K562 (cell line): ENCODE results near the gene PITHD1. TPM values are rescaled to one million over a fixed set of nuclear protein-coding genes. Genes with fewer than 3 reads are reported as not detected.

Source experiments
- ATAC-seq: fragments of 200-7000 bp; cut with Tn5 transposase; 3 replicates; pipeline ENCODE4 v1.9.1; 2020; ENCODE audit warnings: moderate library complexity
- BruUV-seq: library from RNA; stranded (reverse); fragments of 400-500 nt; replicated peaks from 2 replicates; lab custom pipeline; 2021; lab: Mats Ljungman, UMichigan
- CTCF ChIA-PET: fragments of 300-600 bp; formaldehyde crosslinking; extraction: SDS; loops from one replicate; lab custom pipeline; 2021; ENCODE audit warnings: low intra/inter-chr PET ratio; lab: Yijun Ruan, JAX
- POLR2A ChIA-PET: fragments of 300-600, 350-650 bp; sonication (Branson Sonifier 250); formaldehyde crosslinking; extraction: SDS; loops from one replicate; lab custom pipeline; 2021; ENCODE audit warnings: antibody characterized with exemption, inconsistent platforms; lab: Yijun Ruan, JAX
- DNase-seq, 4 experiments: peaks; one replicate each; pipeline versions ENCODE4 v3.0.0 to v3.0.0-alpha.2; 2011 to 2018; ENCODE audit warnings: low spot score in 3 of 4, mixed read lengths in 3 of 4; ENCODE audit errors: extremely low read depth in 1 of 4
- FAIRE-seq: peaks from 2 replicates; lab custom pipeline; 2011; peaks lifted over from hg19 to GRCh38; lab: Jason Lieb, UNC
- H2AFZ ChIP-seq: 2 replicates; pipeline ENCODE4 v1.6.0; 2011; ENCODE audit warnings: low read depth, low read length, control low read depth, inconsistent platforms
- H3K27ac ChIP-seq: fragments of 200-600 bp; 3 replicates; pipeline ENCODE4 v1.8.0; 2011; ENCODE audit warnings: low read depth, mild to moderate bottlenecking, control low read depth, inconsistent platforms, low read length, moderate library complexity, mixed read lengths; ENCODE audit errors: extremely low read depth
- H3K27me3 ChIP-seq, 2 experiments: fragments of 300-600 bp in 1 of 2; 2 replicates in 1 of 2; 3 replicates in 1 of 2; pipeline versions ENCODE4 v1.6.0 to v1.8.0; 2011; ENCODE audit warnings: inconsistent platforms in 2 of 2, low read length in 2 of 2, mild to moderate bottlenecking in 1 of 2, mixed read lengths in 1 of 2, moderate library complexity in 1 of 2; ENCODE audit not compliant: control insufficient read depth in 2 of 2, insufficient read depth in 2 of 2
- H3K36me3 ChIP-seq: fragments of 300-600 bp; 3 replicates; pipeline ENCODE4 v1.8.0; 2011; ENCODE audit warnings: mild to moderate bottlenecking, low read length, inconsistent platforms; ENCODE audit not compliant: control insufficient read depth, insufficient read depth
- H3K4me1 ChIP-seq, 2 experiments: fragments of 200-600 bp in 1 of 2; replicated peaks in 1 of 2; 2 replicates in 1 of 2; 3 replicates in 1 of 2; pipeline versions ENCODE4 v1.5.1 to v1.8.0; 2011; ENCODE audit warnings: inconsistent platforms in 2 of 2, low read length in 2 of 2, mild to moderate bottlenecking in 1 of 2, mixed read lengths in 1 of 2, moderate library complexity in 1 of 2; ENCODE audit not compliant: control insufficient read depth in 2 of 2, insufficient read depth in 2 of 2
- H3K4me2 ChIP-seq: 2 replicates; pipeline ENCODE4 v1.6.1; 2011; ENCODE audit warnings: low read length, control low read depth, inconsistent platforms, mixed read lengths; ENCODE audit not compliant: insufficient read depth
- H3K4me3 ChIP-seq: fragments of 200-600 bp; sonication (generic), shearing (Covaris generic); 2 replicates; pipeline ENCODE4 v1.5.1; 2016; ENCODE audit warnings: control low read depth, inconsistent platforms
- H3K79me2 ChIP-seq: fragments of 200-600 bp; 3 replicates; pipeline ENCODE4 v1.8.0; 2011; ENCODE audit warnings: low read length, inconsistent platforms; ENCODE audit not compliant: control insufficient read depth, insufficient read depth
- H3K9ac ChIP-seq, 2 experiments: 2 replicates each; pipeline versions ENCODE4 v1.6.0 to v1.6.1; 2011; ENCODE audit warnings: low read depth in 2 of 2, low read length in 2 of 2, control low read depth in 1 of 2, inconsistent platforms in 1 of 2, mild to moderate bottlenecking in 1 of 2, mixed read lengths in 1 of 2; ENCODE audit not compliant: insufficient read depth in 1 of 2
- H3K9me1 ChIP-seq: one replicate; pipeline ENCODE4 v1.6.0; 2011; ENCODE audit warnings: inconsistent platforms, mild to moderate bottlenecking, low read length, moderate library complexity; ENCODE audit not compliant: control insufficient read depth, insufficient read depth
- H3K9me3 ChIP-seq: replicated peaks from 2 replicates; pipeline ENCODE4 v1.5.1; 2011; ENCODE audit warnings: low read depth, low read length, inconsistent platforms; ENCODE audit not compliant: control insufficient read depth, insufficient read depth
- H4K20me1 ChIP-seq: replicated peaks from 2 replicates; pipeline ENCODE4 v1.6.1; 2011; ENCODE audit warnings: low read length, inconsistent platforms, mixed read lengths; ENCODE audit not compliant: control insufficient read depth, insufficient read depth
- ADNP ChIP-seq: fragments of 200-800 bp; sonication (Bioruptor generic); IDR thresholded peaks from 2 replicates; pipeline ENCODE4 v1.6.1; 2016; ENCODE audit warnings: missing genetic modification characterization, missing compliant biosample characterization
- ERF ChIP-seq: fragments of 450-650 bp; formaldehyde crosslinking; IDR thresholded peaks from 2 replicates; pipeline ENCODE4 v1.4.0; 2020; ENCODE audit warnings: mild to moderate bottlenecking, mixed read lengths
- FOXJ2 ChIP-seq: fragments of 200-800 bp; sonication (Bioruptor generic); IDR thresholded peaks from 2 replicates; pipeline ENCODE4 v1.6.1; 2016; ENCODE audit warnings: missing genetic modification characterization, missing compliant biosample characterization
- GTF2F1 ChIP-seq: IDR thresholded peaks from 2 replicates; pipeline ENCODE4 v1.6.1; 2011; ENCODE audit warnings: low read depth, low read length, improper control_type of control experiment
- KDM5B ChIP-seq: fragments of 200-600 bp; sonication (generic); IDR thresholded peaks from 2 replicates; pipeline ENCODE4 v1.6.1; 2012; ENCODE audit warnings: low read depth, mild to moderate bottlenecking, moderate library complexity, low read length, control low read depth, inconsistent platforms; ENCODE audit not compliant: insufficient replicate concordance
- MCM2 ChIP-seq: fragments of 450-650 bp; IDR thresholded peaks from 2 replicates; pipeline ENCODE4 v1.6.1; 2017; ENCODE audit warnings: low read depth, mild to moderate bottlenecking
- NFATC3 ChIP-seq: fragments of 450-650 bp; IDR thresholded peaks from 2 replicates; pipeline ENCODE4 v1.6.1; 2017; ENCODE audit warnings: mild to moderate bottlenecking
- POLR2G ChIP-seq: fragments of 200-400 bp; formaldehyde crosslinking; IDR thresholded peaks from 2 replicates; pipeline ENCODE4 v1.6.1; 2017; ENCODE audit warnings: low read depth, mild to moderate bottlenecking, antibody characterized with exemption, low read length, moderate library complexity
- RBM22 ChIP-seq: fragments of 200-400 bp; formaldehyde crosslinking; IDR thresholded peaks from 2 replicates; pipeline ENCODE4 v1.6.1; 2018; ENCODE audit warnings: low read length, low read depth; ENCODE audit not compliant: poor library complexity, severe bottlenecking
- RFX7 ChIP-seq: fragments of 250-450 bp; sonication (Bioruptor Pico); IDR thresholded peaks from 2 replicates; pipeline ENCODE4 v1.5.1; 2021; ENCODE audit warnings: mild to moderate bottlenecking
- SP1 ChIP-seq: sonication (generic); formaldehyde crosslinking; IDR thresholded peaks from 2 replicates; pipeline ENCODE4 v1.8.1; 2022; ENCODE audit warnings: mild to moderate bottlenecking, missing genetic modification reagents
- TEAD4 ChIP-seq, 2 experiments: sonication (generic) in 1 of 2; formaldehyde crosslinking in 1 of 2; IDR thresholded peaks; 2 replicates each; pipeline versions ENCODE4 v1.6.1 to v1.8.0; 2012 to 2022; ENCODE audit warnings: borderline replicate concordance in 1 of 2, inconsistent platforms in 1 of 2, low read length in 1 of 2, mild to moderate bottlenecking in 1 of 2, missing genetic modification reagents in 1 of 2
- TFE3 ChIP-seq: fragments of 450-650 bp; formaldehyde crosslinking; IDR thresholded peaks from 2 replicates; pipeline ENCODE4 v1.4.0; 2020; ENCODE audit warnings: mild to moderate bottlenecking, mixed read lengths
- ZNF274 ChIP-seq: IDR thresholded peaks from 2 replicates; pipeline ENCODE4 v1.6.1; 2011; ENCODE audit warnings: low read depth, mild to moderate bottlenecking, low read length, moderate library complexity, borderline replicate concordance
- ZNF354B ChIP-seq: fragments of 250-450 bp; sonication (Bioruptor Pico); IDR thresholded peaks from 2 replicates; pipeline ENCODE4 v1.4.0; 2020
- ZNF436 ChIP-seq: fragments of 250-450, 450-650 bp; sonication (Bioruptor Pico); formaldehyde crosslinking; IDR thresholded peaks from 2 replicates; pipeline ENCODE4 v1.7.0; 2020; ENCODE audit warnings: mild to moderate bottlenecking
- ZNF717 ChIP-seq: fragments of 250-450 bp; sonication (Bioruptor Pico); IDR thresholded peaks from 2 replicates; pipeline ENCODE4 v1.5.0; 2021
- WGBS: fragments of 100-300 bp; shearing (Covaris generic); methylation state at CpG from one replicate; pipeline ENCODE4 v1.1.6; 2016; ENCODE audit warnings: low coverage, mixed read lengths; ENCODE audit not compliant: insufficient coverage; ENCODE audit errors: missing lambda C conversion rate; 5-methylcytosine and 5-hydroxymethylcytosine counted together
- in situ Hi-C: fragments of 300-500 bp; cut with MboI; formaldehyde crosslinking; loops from 4 replicates; pipeline ENCODE4 v1.15.0; 2018; ENCODE audit warnings: inconsistent platforms, mixed read lengths
- intact Hi-C: fragments of 100-400 bp; cut with micrococcal nuclease; formaldehyde crosslinking; loops from 2 replicates; pipeline ENCODE4 v1.14.2; 2022
- polyA plus RNA-seq, 8 experiments: library from polyadenylated mRNA; depleted of rRNA in 4 of 8; stranded (reverse) in 5 of 8; unstranded in 3 of 8; fragments of >200 nt; fragmentation: Nextera tagmentation in 2 of 8; fragmentation: Illumina TruSeq in 1 of 8; extraction: Ambion mirVana in 2 of 8; extraction: Trizol in 1 of 8; gene quantifications; 2 replicates each; pipeline versions ENCODE4 v1.2.1 to v1.2.3, GENCODE V29; 2011 to 2014; ENCODE audit warnings: inconsistent platforms in 1 of 8, missing spikeins in 1 of 8
- total RNA-seq, 7 experiments: library from RNA; depleted of rRNA in 6 of 7; stranded (reverse); fragments of >200 nt in 6 of 7; fragmentation: Illumina TruSeq in 2 of 7; extraction: Trizol in 2 of 7; gene quantifications; 2 replicates each; pipeline versions ENCODE4 v1.2.1 to v1.2.3, GENCODE V29; 2011 to 2021; ENCODE audit warnings: low replicate concordance in 1 of 7

The PITHD1 gene
- total and polyA plus RNA-seq, 9 of the 15 experiments (the other 6 are each of a cell fraction or from before 2014, with no cell fraction given) = 46.5 to 175 (median 149) TPM

GRCh38 chr1:23792151-23792945 lies 14.1 kb downstream of the PITHD1 start:
- Histone ChIP-seq H3K4me2 (peak overlapping the region; percentile 98), H3K79me2 (peaks cover 29% of the 10 kb centered on the region), H3K9me3 (no peaks in the 10 kb centered on the region), H3K4me3 (peak overlapping the region; percentile 58), H3K9me1 (no peaks in the 10 kb centered on the region), H4K20me1 (peaks cover 3% of the 10 kb centered on the region; the same call in 1 of the 2 replicates), H3K9ac (peak overlapping the region; percentile 39 to 92; a peak in 3 of 4 replicates), H3K27ac (peak overlapping the region; percentile 47), H3K27me3 (no peaks in the 10 kb centered on the region), H3K36me3 (peaks cover 60% of the 10 kb centered on the region), H2AFZ (no peak overlapping the region), H3K4me1 (peaks cover 31 to 52% of the 10 kb centered on the region in 2 experiments)
- DNase-seq (no peak), ATAC-seq (no peak), FAIRE-seq (no peak)
- intact Hi-C loops (no loop called here), in situ Hi-C loops (no loop called here)
- WGBS = 64% methylated on average over 18 of the region's 19 CpGs
- CTCF ChIA-PET = no interaction called here
- POLR2A ChIA-PET = interaction anchor here (0.6 to 10.2 kb wide), 7 partner anchors 8 to 97 kb away, joined by 3 to 197 read pairs (median 11); partner anchors contain the start of genes GALE and PITHD1
- no TSS peak for BruUV-seq
- TF ChIP-seq FOXJ2 (tag) (no peak), KDM5B (peak; percentile 28), TEAD4 (IDR thresholded peaks at IDR 0.05; ENCODE audit: low read length) (no peak), TEAD4 (CRISPR knock-in tag; IDR thresholded peaks at IDR 0.05; ENCODE audit: borderline replicate concordance) (0 out of 2 replicates have a peak, but pooled peaks have one; percentile 42), RBM22 (peak; percentile 8), ZNF354B (CRISPR knock-in tag) (no peak), ZNF436 (CRISPR knock-in tag) (no peak), POLR2G (peak; percentile 68), SP1 (CRISPR knock-in tag) (no peak), RFX7 (no peak), MCM2 (no peak), ZNF274 (no peak), NFATC3 (no peak), TFE3 (CRISPR knock-in tag) (no peak), GTF2F1 (no peak), ZNF717 (CRISPR knock-in tag) (no peak), ADNP (no peak), ERF (CRISPR knock-in tag) (no peak)
